BLaER1 (cell line): ENCODE data around the gene SLC10A3.

ENCODE experiments used
- H3K27ac ChIP-seq: shearing (Covaris generic); formaldehyde crosslinking; 2 replicates; pipeline ENCODE4 v1.8.1; 2022
- H3K27me3 ChIP-seq: shearing (Covaris generic); formaldehyde crosslinking; 2 replicates; pipeline ENCODE4 v1.8.1; 2022
- H3K36me3 ChIP-seq: shearing (Covaris generic); formaldehyde crosslinking; 2 replicates; pipeline ENCODE4 v1.8.1; 2022
- H3K4me1 ChIP-seq: shearing (Covaris generic); formaldehyde crosslinking; 2 replicates; pipeline ENCODE4 v1.8.1; 2022
- H3K4me2 ChIP-seq: shearing (Covaris generic); formaldehyde crosslinking; 2 replicates; pipeline ENCODE4 v1.8.1; 2022
- H3K4me3 ChIP-seq: shearing (Covaris generic); formaldehyde crosslinking; 2 replicates; pipeline ENCODE4 v1.8.1; 2022
- H3K9ac ChIP-seq: shearing (Covaris generic); formaldehyde crosslinking; 2 replicates; pipeline ENCODE4 v1.8.1; 2022
- H3K9me3 ChIP-seq: shearing (Covaris generic); formaldehyde crosslinking; 2 replicates; pipeline ENCODE4 v1.8.1; 2022
- H4K20me1 ChIP-seq: shearing (Covaris generic); formaldehyde crosslinking; 2 replicates; pipeline ENCODE4 v1.8.1; 2022
- Cebpa-rat ChIP-seq: shearing (Covaris generic); IDR thresholded peaks from 2 replicates; pipeline ENCODE4 v1.8.1; 2022

The SLC10A3 gene

DNA sequence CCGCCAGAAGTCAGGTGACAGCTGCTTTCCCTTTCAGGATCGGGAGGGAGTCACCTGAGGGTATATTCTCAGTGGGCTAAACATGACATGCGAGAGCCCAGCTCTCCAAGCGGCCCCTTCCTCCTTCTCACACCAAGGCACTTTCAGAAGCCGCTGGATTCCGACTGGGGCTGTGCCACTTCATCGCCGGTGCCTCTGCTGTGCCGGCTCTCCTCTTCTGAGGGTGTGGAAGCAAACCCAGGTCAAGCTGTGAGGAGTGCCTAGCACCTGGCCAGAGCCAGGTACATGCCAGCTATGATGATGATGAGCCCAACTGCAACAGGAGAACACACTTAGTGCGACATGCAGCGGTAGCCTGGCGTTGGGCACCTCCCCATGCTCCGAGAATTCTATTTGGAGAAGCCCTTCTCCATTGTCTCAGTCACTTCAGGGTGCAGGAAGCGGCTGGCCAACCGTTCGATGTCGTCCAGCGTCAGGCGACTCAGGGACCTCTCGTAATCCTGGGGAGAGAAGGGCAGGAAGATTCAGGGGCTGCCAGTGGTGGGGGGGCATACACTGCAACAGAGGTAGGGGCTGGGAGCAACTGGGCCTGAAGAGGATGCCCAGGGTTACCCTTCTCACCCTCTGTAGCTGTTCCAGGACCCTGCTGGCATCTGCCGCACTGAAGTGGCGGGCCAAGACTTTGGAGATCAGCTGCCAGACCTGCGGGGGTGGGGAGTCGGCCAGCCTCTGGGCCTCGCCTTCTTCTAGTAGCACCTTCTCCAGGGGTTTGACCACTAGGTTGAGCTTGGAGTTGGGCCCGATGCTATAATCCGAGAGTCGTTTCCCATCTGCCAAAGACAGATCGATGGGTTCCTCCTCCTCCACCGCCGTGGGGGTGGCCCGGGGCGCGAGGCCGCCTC is 5.0 kb downstream of the SLC10A3 start:
- Histone ChIP-seq H3K27me3 (peaks cover 40% of the 10 kb centered on the region), H3K27ac (peak overlapping the region; percentile 88), H3K9me3 (peaks cover 32% of the 10 kb centered on the region), H3K4me1 (peaks cover 56% of the 10 kb centered on the region), H3K9ac (peak overlapping the region; percentile 86), H3K4me2 (peak overlapping the region; percentile 77), H3K4me3 (peak overlapping the region; percentile 80), H4K20me1 (peaks cover 40% of the 10 kb centered on the region), H3K36me3 (peaks cover 30% of the 10 kb centered on the region)
- TF ChIP-seq Cebpa-rat, result no peak

DNA sequence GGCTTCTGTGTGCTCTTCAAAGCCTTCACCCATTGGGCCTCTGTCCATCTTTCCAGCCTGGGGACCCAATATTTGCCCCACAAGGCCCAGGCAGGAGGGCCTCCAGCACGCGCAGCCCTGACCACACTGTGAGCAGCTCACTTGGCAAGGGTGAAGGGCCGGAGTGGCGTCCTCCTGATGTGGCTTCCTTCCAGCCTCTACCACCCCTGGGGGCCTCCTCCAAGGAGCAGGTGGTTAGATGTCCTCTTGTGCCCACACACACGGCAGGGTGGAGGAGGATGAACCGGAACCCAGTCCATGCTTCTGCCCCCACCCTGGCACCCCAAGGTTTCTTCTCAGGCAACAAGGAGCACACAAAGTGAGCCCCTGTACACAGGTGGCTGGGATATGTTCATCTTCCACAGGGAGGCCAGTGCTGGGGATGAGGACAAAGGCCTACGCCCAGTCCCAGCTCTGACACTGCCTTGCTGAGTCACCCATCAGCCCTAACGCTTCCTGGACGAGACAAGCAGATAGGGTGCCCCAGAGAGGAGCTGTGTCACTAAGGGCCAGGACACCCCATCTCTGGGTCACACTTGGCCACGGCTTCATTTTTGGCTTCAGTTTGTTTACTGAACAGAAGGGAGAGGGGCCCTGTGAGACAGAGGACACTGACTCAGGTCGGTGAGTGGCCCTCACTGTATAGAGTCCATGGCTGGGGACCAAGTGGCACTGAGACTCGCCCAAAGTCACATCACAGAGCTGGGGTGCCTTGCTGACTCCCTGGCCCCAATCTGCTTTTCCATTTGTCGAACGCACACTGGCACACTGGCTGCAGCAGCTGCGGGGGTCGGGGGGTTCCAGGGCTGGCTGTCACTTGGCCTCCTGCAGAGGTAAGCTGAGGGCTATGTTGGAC is 5.9 kb downstream of the SLC10A3 start:
- peaks cover 40% of the 10 kb centered on the region for H4K20me1 ChIP-seq
- 0 out of 2 replicates have a peak overlapping the region, but pooled peaks have one; percentile 2 for H3K27ac ChIP-seq
- H3K4me2 ChIP-seq, result peak overlapping the region; percentile 77
- peak overlapping the region; percentile 80 for H3K4me3 ChIP-seq
- H3K9me3 ChIP-seq, result peaks cover 32% of the 10 kb centered on the region
- peaks cover 30% of the 10 kb centered on the region for H3K36me3 ChIP-seq
- TF ChIP-seq Cebpa-rat, result no peak
- H3K27me3 ChIP-seq, result peaks cover 45% of the 10 kb centered on the region
- 0 out of 2 replicates have a peak overlapping the region, but pooled peaks have one; percentile 86 for H3K9ac ChIP-seq
- H3K4me1 ChIP-seq, result peaks cover 58% of the 10 kb centered on the region

DNA sequence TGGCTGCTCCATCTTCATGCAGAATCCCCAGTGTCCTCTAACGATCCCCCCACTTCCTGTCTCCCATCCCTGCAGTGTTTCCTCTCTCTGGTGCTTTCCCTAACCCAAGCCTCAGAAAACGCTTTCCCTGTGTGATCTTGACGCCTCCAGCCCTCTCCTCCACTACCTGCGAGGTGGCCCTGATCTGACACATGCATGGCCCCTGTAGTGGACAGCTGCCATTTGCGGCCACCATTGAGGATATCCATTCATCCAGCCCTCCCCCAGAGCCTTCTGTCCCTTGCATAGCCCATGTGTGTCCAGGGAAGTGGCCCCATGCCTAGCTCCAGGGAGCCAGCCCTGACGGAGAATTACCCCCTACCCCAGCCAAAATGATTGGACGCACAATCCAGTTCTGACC is 7.1 kb downstream of the SLC10A3 start:
- peaks cover 40% of the 10 kb centered on the region for H4K20me1 ChIP-seq
- H3K4me2 ChIP-seq, result peak overlapping the region; percentile 77

GRCh38 chrX:154482786-154483185 is 7.6 kb downstream of the SLC10A3 start:
- Histone ChIP-seq H3K27me3 (peaks cover 48% of the 10 kb centered on the region), H3K4me3 (no peak overlapping the region), H3K27ac (peak overlapping the region; percentile 38), H4K20me1 (peaks cover 39% of the 10 kb centered on the region), H3K4me1 (peaks cover 60% of the 10 kb centered on the region), H3K4me2 (peak overlapping the region; percentile 77), H3K9ac (0 out of 2 replicates have a peak overlapping the region, but pooled peaks have one; percentile 29), H3K36me3 (peaks cover 22% of the 10 kb centered on the region), H3K9me3 (peaks cover 19% of the 10 kb centered on the region)
- no peak for TF ChIP-seq Cebpa-rat

More for the DNA sequence above, 7.1 kb downstream of the SLC10A3 start:
- H3K4me1 ChIP-seq, result peaks cover 56% of the 10 kb centered on the region
- H3K27me3 ChIP-seq, result peaks cover 48% of the 10 kb centered on the region
- peak overlapping the region; percentile 38 for H3K27ac ChIP-seq
- peak overlapping the region; percentile 29; the same call in 1 of the 2 replicates for H3K9ac ChIP-seq
- peaks cover 27% of the 10 kb centered on the region for H3K36me3 ChIP-seq
- H3K9me3 ChIP-seq, result peaks cover 25% of the 10 kb centered on the region
- no peak for TF ChIP-seq Cebpa-rat
- no peak overlapping the region for H3K4me3 ChIP-seq

GRCh38 chrX:154481911-154482601 is 8.4 kb downstream of the SLC10A3 start:
- H3K4me2 ChIP-seq, result peak overlapping the region; percentile 77
- no peak overlapping the region for H3K27ac ChIP-seq
- peaks cover 61% of the 10 kb centered on the region for H3K4me1 ChIP-seq
- H3K9ac ChIP-seq, result no peak overlapping the region
- TF ChIP-seq Cebpa-rat, result no peak
- peaks cover 20% of the 10 kb centered on the region for H3K36me3 ChIP-seq
- H3K27me3 ChIP-seq, result peaks cover 48% of the 10 kb centered on the region
- peaks cover 12% of the 10 kb centered on the region; the same call in 1 of the 2 replicates for H3K9me3 ChIP-seq
- peaks cover 34% of the 10 kb centered on the region for H4K20me1 ChIP-seq
- no peak overlapping the region for H3K4me3 ChIP-seq

GRCh38 chrX:154481195-154481594 is 9.2 kb downstream of the SLC10A3 start:
- peaks cover 64% of the 10 kb centered on the region for H3K4me1 ChIP-seq
- H3K9ac ChIP-seq, result no peak overlapping the region
- H3K27me3 ChIP-seq, result peaks cover 53% of the 10 kb centered on the region

GRCh38 chrX:154478728-154479622 is 11.5 kb downstream of the SLC10A3 start, which contains the start of gene LAGE3:
TSS of gene LAGE3 (minus strand) at chrX:154479281. CDS start at chrX:154478915, 366 bp downstream.
- H3K4me2 ChIP-seq, result peak within 1 kb of the TSS; percentile 81
- H3K36me3 ChIP-seq, result peaks cover 6% of the 10 kb centered on the region
- peaks cover 48% of the 10 kb centered on the region for H3K4me1 ChIP-seq
- peak within 1 kb of the TSS; percentile 81 for H3K27ac ChIP-seq
- peaks cover 47% of the 10 kb centered on the region for H3K27me3 ChIP-seq
- H3K4me3 ChIP-seq, result peak within 1 kb of the TSS; percentile 69
- peak within 1 kb of the TSS; percentile 76 for H3K9ac ChIP-seq
- TF ChIP-seq Cebpa-rat, result no peak
- H3K9me3 ChIP-seq, result no peaks in the 10 kb centered on the region; the same call in 1 of the 2 replicates
- peaks cover 18% of the 10 kb centered on the region for H4K20me1 ChIP-seq

More at GRCh38 chrX:154481195-154481594, 9.2 kb downstream of the SLC10A3 start:
- H3K9me3 ChIP-seq, result peaks cover 6% of the 10 kb centered on the region; the same call in 1 of the 2 replicates
- TF ChIP-seq Cebpa-rat, result no peak
- peaks cover 20% of the 10 kb centered on the region for H3K36me3 ChIP-seq
- no peak overlapping the region for H3K4me3 ChIP-seq
- H4K20me1 ChIP-seq, result peaks cover 34% of the 10 kb centered on the region
- H3K27ac ChIP-seq, result no peak overlapping the region
- H3K4me2 ChIP-seq, result no peak overlapping the region

DNA sequence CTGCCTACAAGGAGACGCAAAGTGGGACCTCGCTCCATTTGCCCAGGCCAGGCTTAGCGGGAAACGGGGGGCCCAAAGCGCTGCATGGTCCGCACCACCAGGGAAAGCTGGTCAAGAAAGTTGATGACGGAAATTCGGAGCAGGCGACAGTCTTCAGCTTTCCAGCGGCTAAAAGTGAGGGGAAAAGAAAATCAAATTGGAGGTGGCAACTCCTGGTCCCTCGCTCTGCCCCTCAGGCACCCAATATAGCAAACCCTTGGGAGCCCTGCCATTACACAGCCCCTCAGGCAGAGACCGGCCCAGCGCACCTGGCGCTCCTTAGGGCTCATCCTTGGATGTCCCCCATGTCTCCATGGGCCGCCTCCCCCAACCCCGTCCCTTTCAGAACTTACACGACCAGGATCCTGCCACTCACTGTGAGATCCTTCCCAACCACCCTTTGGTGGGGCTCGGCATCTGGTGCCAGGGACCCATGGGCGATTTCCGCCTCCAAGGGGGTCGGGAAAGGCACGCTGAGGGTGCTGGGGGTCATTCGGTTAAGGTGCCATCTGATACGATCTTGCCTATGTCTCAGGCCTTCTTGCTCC is 12.4 kb downstream of the SLC10A3 start:
- H3K4me2 ChIP-seq, result peak overlapping the region; percentile 81
- peak overlapping the region; percentile 69 for H3K4me3 ChIP-seq
- H3K9me3 ChIP-seq, result no peaks in the 10 kb centered on the region; the same call in 1 of the 2 replicates
- peaks cover 38% of the 10 kb centered on the region for H3K4me1 ChIP-seq
- 0 out of 2 replicates have a peak overlapping the region, but pooled peaks have one; percentile 81 for H3K27ac ChIP-seq
- peaks cover 18% of the 10 kb centered on the region; the same call in 1 of the 2 replicates for H4K20me1 ChIP-seq
- TF ChIP-seq Cebpa-rat, result no peak
- peak overlapping the region; percentile 76; the same call in 1 of the 2 replicates for H3K9ac ChIP-seq
- peaks cover 7% of the 10 kb centered on the region; the same call in 1 of the 2 replicates for H3K36me3 ChIP-seq
- peaks cover 37% of the 10 kb centered on the region for H3K27me3 ChIP-seq
